Smooth muscle cell (in vitro differentiated cells): ENCODE data around the gene NEU4. TPM values are rescaled to one million over a fixed set of nuclear protein-coding genes. Genes with fewer than 3 reads are reported as not detected.
"Not testable (repeated sequence)": the region's sequence is repeated elsewhere in the genome, so short reads cannot be mapped to it uniquely, and the experiment has no call there.

Experiments
- DNase-seq: peaks from one replicate; lab custom pipeline; 2025; ENCODE audit not compliant: unreplicated experiment; lab: John Stamatoyannopoulos, UW
- H2AFZ ChIP-seq: fragments of 200-600 bp; sonication (generic); 2 replicates; pipeline ENCODE4 v1.6.0; 2016; ENCODE audit warnings: antibody characterized with exemption, low read depth, mild to moderate bottlenecking
- H3F3A ChIP-seq: fragments of 200-600 bp; sonication (generic); 2 replicates; pipeline ENCODE4 v1.6.0; 2017; ENCODE audit warnings: antibody characterized with exemption, low read depth
- H3K27ac ChIP-seq: fragments of 200-600 bp; sonication (generic); 2 replicates; pipeline ENCODE4 v1.5.1; 2016; ENCODE audit warnings: low read depth, mild to moderate bottlenecking
- H3K27me3 ChIP-seq: fragments of 200-600 bp; sonication (generic); 2 replicates; pipeline ENCODE4 v1.6.1; 2016; ENCODE audit warnings: low read depth, mild to moderate bottlenecking
- H3K36me3 ChIP-seq: fragments of 200-600 bp; sonication (generic); 2 replicates; pipeline ENCODE4 v1.5.1; 2016; ENCODE audit warnings: low read depth
- H3K4me1 ChIP-seq: fragments of 200-600 bp; sonication (generic); 2 replicates; pipeline ENCODE4 v1.5.1; 2016; ENCODE audit warnings: low read depth
- H3K4me2 ChIP-seq: fragments of 200-600 bp; sonication (generic); 2 replicates; pipeline ENCODE4 v1.6.0; 2016; ENCODE audit warnings: mild to moderate bottlenecking
- H3K4me3 ChIP-seq: fragments of 200-600 bp; sonication (generic); 2 replicates; pipeline ENCODE4 v1.5.1; 2016; ENCODE audit warnings: mild to moderate bottlenecking
- H3K79me2 ChIP-seq: fragments of 200-600 bp; sonication (generic); 2 replicates; pipeline ENCODE4 v1.6.0; 2016; ENCODE audit warnings: low read depth, mild to moderate bottlenecking
- H3K9ac ChIP-seq: fragments of 200-600 bp; sonication (generic); 2 replicates; pipeline ENCODE4 v1.6.0; 2016; ENCODE audit warnings: low read depth
- H3K9me3 ChIP-seq: fragments of 200-600 bp; sonication (generic); replicated peaks from 2 replicates; pipeline ENCODE4 v1.5.1; 2016; ENCODE audit warnings: low read depth
- H4K20me1 ChIP-seq: fragments of 200-600 bp; sonication (generic); 2 replicates; pipeline ENCODE4 v1.6.0; 2016; ENCODE audit warnings: low read depth
- CTCF ChIP-seq: fragments of 200-600 bp; sonication (generic); IDR thresholded peaks from 2 replicates; pipeline ENCODE4 v1.5.1; 2017; ENCODE audit warnings: borderline replicate concordance, mild to moderate bottlenecking, antibody characterized with exemption; ENCODE audit not compliant: insufficient read depth, poor library complexity, severe bottlenecking
- WGBS: methylation state at CpG from one replicate; pipeline ENCODE4 v1.1.7; 2016; ENCODE audit warnings: low lambda C conversion rate; 5-methylcytosine and 5-hydroxymethylcytosine counted together
- polyA plus RNA-seq: library from polyadenylated mRNA; unstranded; fragments of >200 nt; fragmentation: Nextera tagmentation; extraction: Ambion mirVana; gene quantifications from 2 replicates; pipeline ENCODE4 v1.2.1, GENCODE V29; 2016
- total RNA-seq: library from RNA; depleted of rRNA; stranded (reverse); fragments of >200 nt; gene quantifications from 2 replicates; pipeline ENCODE4 v1.2.3, GENCODE V29; 2014

The NEU4 gene
- total and polyA plus RNA-seq, 2 experiments from 2014 or later, result 0.10 TPM; not detected in 1

- no peaks in the 10 kb centered on the region for H3K9me3 ChIP-seq
- 92% methylated on average over 28 of the region's 28 CpGs for WGBS
- no peak overlapping the region for H3K27ac ChIP-seq
- no peak for TF ChIP-seq CTCF
- H3K79me2 ChIP-seq, result no peaks in the 10 kb centered on the region
- DNase-seq, result no peak
- H3K9ac ChIP-seq, result no peak overlapping the region
- H3K4me3 ChIP-seq, result no peak overlapping the region
- peaks cover 7% of the 10 kb centered on the region for H3F3A ChIP-seq
- H3K4me1 ChIP-seq, result no peaks in the 10 kb centered on the region
- no peak overlapping the region for H2AFZ ChIP-seq
- H3K4me2 ChIP-seq, result no peak overlapping the region
- no peaks in the 10 kb centered on the region for H3K36me3 ChIP-seq
- H4K20me1 ChIP-seq, result no peaks in the 10 kb centered on the region
- H3K27me3 ChIP-seq, result no peaks in the 10 kb centered on the region
Observed at GRCh38 chr2:241821460-241822263, 12.7 kb downstream of the NEU4 start.

GRCh38 chr2:241822264-241822623 is 13.3 kb downstream of the NEU4 start:
- no peak for TF ChIP-seq CTCF
- Histone ChIP-seq H3K36me3 (no peaks in the 10 kb centered on the region), H3K4me1 (no peaks in the 10 kb centered on the region), H3F3A (peaks cover 7% of the 10 kb centered on the region), H2AFZ (no peak overlapping the region), H3K9ac (no peak overlapping the region), H4K20me1 (no peaks in the 10 kb centered on the region), H3K9me3 (peaks cover 5% of the 10 kb centered on the region), H3K27me3 (no peaks in the 10 kb centered on the region), H3K27ac (no peak overlapping the region), H3K79me2 (no peaks in the 10 kb centered on the region), H3K4me2 (no peak overlapping the region), H3K4me3 (no peak overlapping the region)
- DNase-seq, result no peak
- WGBS, result 87% methylated on average over 14 of the region's 14 CpGs

- not testable (repeated sequence) for DNase-seq, H3K9ac ChIP-seq, H3K27ac ChIP-seq, H3K27me3 ChIP-seq, H3K79me2 ChIP-seq, H3K36me3 ChIP-seq, H3K9me3 ChIP-seq, H3K4me1 ChIP-seq, H3K4me3 ChIP-seq, H4K20me1 ChIP-seq, H3F3A ChIP-seq, H3K4me2 ChIP-seq, H2AFZ ChIP-seq
- WGBS, result 93% methylated on average over 45 of the region's 45 CpGs
Observed at GRCh38 chr2:241823531-241824437, 14.8 kb downstream of the NEU4 start.

- Histone ChIP-seq H3K27ac (no peak overlapping the region), H3K36me3 (no peaks in the 10 kb centered on the region), H3K79me2 (no peaks in the 10 kb centered on the region), H3K4me2 (no peak overlapping the region), H3K9me3 (peaks cover 6% of the 10 kb centered on the region), H3K4me1 (no peaks in the 10 kb centered on the region), H2AFZ (no peak overlapping the region), H4K20me1 (no peaks in the 10 kb centered on the region), H3K4me3 (no peak overlapping the region), H3K9ac (no peak overlapping the region), H3F3A (peaks cover 7% of the 10 kb centered on the region), H3K27me3 (no peaks in the 10 kb centered on the region)
- WGBS, result 83% methylated on average over 2 of the region's 2 CpGs
- no peak for DNase-seq
- no peak for TF ChIP-seq CTCF
Observed at GRCh38 chr2:241827394-241827793, 18.4 kb downstream of the NEU4 start.
